Activated T-cell treated with anti-CD3 and anti-CD28 coated beads for 4 hours (primary cell): ENCODE results near the gene HPGDS.
"Not testable (repeated sequence)": the region's sequence is repeated elsewhere in the genome, so short reads cannot be mapped to it uniquely, and the experiment has no call there.

Experiments used
- DNase-seq: peaks from one replicate; pipeline ENCODE4 v3.0.0-alpha.2; 2020

The HPGDS gene

GRCh38 chr4:94342694-94343093 lies at the start of gene HPGDS:
Gene HPGDS (minus strand): TSS chr4:94342836. CDS start chr4:94334629, 8,207 bp downstream.
- no peak for DNase-seq

- no peak for DNase-seq
Observed at GRCh38 chr4:94390804-94391410, 48.3 kb upstream of the HPGDS start.

GRCh38 chr4:94389595-94390267 lies 47.1 kb upstream of the HPGDS start:
- DNase-seq, result no peak

GRCh38 chr4:94387965-94388364 lies 45.3 kb upstream of the HPGDS start:
- DNase-seq, result not testable (repeated sequence)

GRCh38 chr4:94385452-94385851 lies 42.8 kb upstream of the HPGDS start:
- not testable (repeated sequence) for DNase-seq

- not testable (repeated sequence) for DNase-seq
Observed at GRCh38 chr4:94382891-94383290, 40.3 kb upstream of the HPGDS start.

GRCh38 chr4:94378047-94378446 lies 35.4 kb upstream of the HPGDS start:
- no peak for DNase-seq

GRCh38 chr4:94377294-94377693 lies 34.7 kb upstream of the HPGDS start:
- DNase-seq, result no peak

- no peak for DNase-seq
Observed at GRCh38 chr4:94375364-94375763, 32.7 kb upstream of the HPGDS start.

GRCh38 chr4:94373752-94374151 lies 31.1 kb upstream of the HPGDS start:
- DNase-seq, result no peak

GRCh38 chr4:94372991-94373390 lies 30.4 kb upstream of the HPGDS start:
- DNase-seq, result no peak

- DNase-seq, result no peak
Observed at GRCh38 chr4:94372228-94372978, 29.8 kb upstream of the HPGDS start.

- DNase-seq, result no peak
Observed at GRCh38 chr4:94371290-94371689, 28.7 kb upstream of the HPGDS start.

GRCh38 chr4:94370533-94371254 lies 28.1 kb upstream of the HPGDS start:
- DNase-seq, result no peak

- no peak for DNase-seq
Observed at GRCh38 chr4:94369046-94369445, 26.4 kb upstream of the HPGDS start.

GRCh38 chr4:94368459-94368858 lies 25.8 kb upstream of the HPGDS start:
- DNase-seq, result no peak

GRCh38 chr4:94365304-94365703 lies 22.7 kb upstream of the HPGDS start:
- DNase-seq, result no peak

GRCh38 chr4:94364527-94364926 lies 21.9 kb upstream of the HPGDS start:
- DNase-seq, result no peak

- DNase-seq, result no peak
Observed at GRCh38 chr4:94363136-94363655, 20.6 kb upstream of the HPGDS start.

GRCh38 chr4:94359838-94360237 lies 17.2 kb upstream of the HPGDS start:
- DNase-seq, result no peak

- DNase-seq, result no peak
Observed at GRCh38 chr4:94359221-94359620, 16.6 kb upstream of the HPGDS start.

GRCh38 chr4:94358101-94358500 lies 15.5 kb upstream of the HPGDS start:
- no peak for DNase-seq

- DNase-seq, result no peak
Observed at GRCh38 chr4:94357624-94358023, 15.0 kb upstream of the HPGDS start.
